AG09309 (cell line): ENCODE data around the gene MICU1.
"Not testable (repeated sequence)": the region's sequence is repeated elsewhere in the genome, so short reads cannot be mapped to it uniquely, and the experiment has no call there.

Source experiments
- DNase-seq: peaks from one replicate; pipeline ENCODE4 v3.0.0-alpha.2; 2010; ENCODE audit warnings: low read depth
- H3K4me3 ChIP-seq: 2 replicates; pipeline ENCODE4 v1.5.1; 2011; ENCODE audit warnings: mild to moderate bottlenecking, low read depth, low read length, moderate library complexity; ENCODE audit not compliant: control insufficient read depth
- CTCF ChIP-seq: IDR thresholded peaks from 2 replicates; pipeline ENCODE4 v1.5.1; 2011; ENCODE audit warnings: mild to moderate bottlenecking, low read depth, low read length, inconsistent platforms; ENCODE audit not compliant: insufficient read depth, control insufficient read depth; ENCODE audit errors: missing control alignments

MICU1 gene

GRCh38 chr10:72660220-72660619, 34.3 kb upstream of the MICU1 start:
- DNase-seq, result no peak
- H3K4me3 ChIP-seq, result no peak overlapping the region
- no peak for TF ChIP-seq CTCF

- TF ChIP-seq CTCF, result no peak
- no peak for DNase-seq
- H3K4me3 ChIP-seq, result no peak overlapping the region
Measured at GRCh38 chr10:72659694-72660093, 33.8 kb upstream of the MICU1 start.

DNA sequence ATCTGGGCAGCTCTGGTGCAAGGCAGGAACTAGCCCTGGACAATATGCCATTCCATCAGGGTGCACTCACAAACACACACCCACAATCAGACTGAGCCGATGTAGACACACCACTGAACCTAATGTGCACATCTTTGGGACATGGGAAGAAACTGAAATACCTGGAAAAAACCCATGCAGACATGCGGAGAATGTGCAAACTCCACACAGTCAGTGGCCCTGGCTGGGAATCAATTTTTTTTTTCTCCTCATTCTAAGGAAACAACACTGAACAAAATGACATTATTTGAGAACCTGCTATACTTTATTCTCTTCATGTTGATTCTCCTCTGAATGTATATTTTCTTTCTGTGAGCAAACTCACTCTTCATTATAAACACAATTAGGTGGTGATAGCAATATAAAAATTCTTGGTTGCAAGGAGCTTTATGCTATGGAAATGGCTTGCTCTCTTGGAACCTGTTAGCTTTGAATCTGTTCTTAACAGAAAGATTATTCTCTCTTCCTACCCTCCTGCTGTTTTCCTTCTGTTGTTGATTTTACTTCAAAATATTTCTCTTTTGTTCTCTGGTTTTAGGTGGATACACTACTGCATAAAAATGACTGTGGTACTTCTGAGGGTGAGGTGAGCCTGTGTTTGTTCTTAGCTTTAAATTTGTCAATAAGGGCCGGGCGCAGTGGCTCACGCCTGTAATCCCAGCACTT, 33.0 kb upstream of the MICU1 start:
- no peak for TF ChIP-seq CTCF

GRCh38 chr10:72654720-72655119, 28.8 kb upstream of the MICU1 start:
- no peak overlapping the region for H3K4me3 ChIP-seq
- DNase-seq, result no peak
- no peak for TF ChIP-seq CTCF

More for the DNA sequence above, 33.0 kb upstream of the MICU1 start:
- DNase-seq, result no peak
- H3K4me3 ChIP-seq, result no peak overlapping the region

DNA sequence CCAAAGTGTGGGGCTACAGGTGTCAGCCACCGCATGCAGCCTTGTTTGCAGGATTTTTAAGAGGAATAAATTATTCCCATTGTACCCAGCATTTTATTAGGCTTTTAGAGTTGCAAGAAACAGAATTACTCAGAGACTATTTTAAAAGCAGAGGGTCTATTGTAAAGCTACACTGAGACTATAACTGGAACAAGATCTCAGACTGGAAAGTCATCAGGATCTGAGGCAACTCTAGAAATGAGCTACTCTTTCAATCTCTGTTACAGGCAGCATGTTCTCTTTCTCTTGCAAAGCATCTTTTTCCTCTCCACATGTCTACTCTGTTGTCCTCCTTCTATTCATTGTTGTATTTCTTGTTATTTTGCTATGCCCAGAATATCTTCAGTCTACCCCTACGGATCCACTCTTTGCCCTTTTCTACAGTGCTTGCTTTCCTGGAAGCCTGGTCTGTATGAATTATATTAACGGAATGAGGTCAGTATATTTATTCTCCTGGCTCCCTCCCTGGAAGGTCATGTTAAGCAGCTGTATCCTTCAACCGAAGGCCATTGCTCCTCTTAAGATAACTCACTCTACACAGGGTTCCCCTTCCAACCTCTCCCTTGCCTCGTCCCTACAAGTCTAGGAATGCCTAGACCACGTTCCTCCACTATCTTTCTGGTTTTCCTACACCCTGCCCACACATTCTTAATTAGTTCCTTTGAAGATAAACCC, 27.7 kb upstream of the MICU1 start:
- DNase-seq, result no peak
- no peak overlapping the region for H3K4me3 ChIP-seq
- TF ChIP-seq CTCF, result no peak

DNA sequence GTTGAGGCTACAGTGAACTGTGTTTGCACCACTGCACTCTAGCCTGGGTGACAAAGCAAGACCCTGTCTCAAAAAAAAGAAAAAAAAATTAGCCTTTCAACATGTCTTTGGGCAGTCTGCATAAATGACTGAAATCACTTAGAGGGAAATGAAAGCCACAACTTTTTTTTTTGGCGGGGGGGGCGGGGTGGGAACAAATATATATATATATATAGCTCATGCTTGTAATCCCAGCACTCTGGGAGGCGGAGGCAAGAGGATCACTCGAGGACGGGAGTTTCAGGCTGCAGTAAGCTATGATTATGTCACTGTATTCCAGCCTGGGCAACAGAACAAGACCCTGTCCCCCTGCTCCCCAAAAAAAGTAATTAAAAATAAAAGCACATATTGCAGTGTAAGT, 23.4 kb upstream of the MICU1 start:
- no peak overlapping the region for H3K4me3 ChIP-seq
- DNase-seq, result no peak
- TF ChIP-seq CTCF, result no peak

DNA sequence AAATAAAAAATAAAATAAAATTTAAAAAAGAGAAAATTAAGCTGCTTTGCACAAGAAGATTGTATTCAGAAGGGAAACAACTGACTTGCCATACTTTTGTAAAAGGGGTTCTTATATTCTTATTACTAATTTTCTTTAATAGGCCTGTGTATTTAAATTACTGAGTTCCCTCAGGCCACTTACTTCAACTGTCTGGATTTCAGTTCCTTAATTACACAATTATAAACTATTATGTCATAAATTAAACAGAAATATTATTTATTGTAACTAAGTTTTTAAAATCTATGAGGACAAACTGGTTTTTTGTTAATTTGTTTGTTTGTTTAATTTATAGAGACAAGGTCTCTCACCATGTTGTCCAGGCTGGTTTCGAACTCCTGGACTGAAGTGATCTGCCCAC, 22.4 kb upstream of the MICU1 start:
- DNase-seq, result no peak

DNA sequence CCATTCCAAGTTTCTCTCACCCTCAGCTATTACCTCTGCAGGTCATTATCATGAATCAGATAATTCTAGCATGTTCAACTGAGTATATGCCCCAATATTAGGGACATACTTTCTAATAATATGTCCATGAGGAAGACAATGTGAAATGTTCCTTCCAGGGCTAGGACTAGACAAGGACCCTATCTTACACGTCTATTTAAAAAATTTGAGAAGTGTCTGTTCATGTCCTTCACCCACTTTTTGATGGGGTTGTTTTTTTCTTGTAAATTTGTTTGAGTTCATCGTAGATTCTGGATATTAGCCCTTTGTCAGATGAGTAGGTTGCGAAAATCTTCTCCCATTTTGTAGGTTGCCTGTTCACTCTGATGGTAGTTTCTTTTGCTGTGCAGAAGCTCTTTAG, 21.1 kb upstream of the MICU1 start:
- H3K4me3 ChIP-seq, result not testable (repeated sequence)

More for the DNA sequence above, 22.4 kb upstream of the MICU1 start:
- no peak for TF ChIP-seq CTCF
- H3K4me3 ChIP-seq, result no peak overlapping the region

More for the DNA sequence above, 21.1 kb upstream of the MICU1 start:
- not testable (repeated sequence) for DNase-seq
